Measurements from ENCODE around the gene ACD. TPM values are rescaled to one million over a fixed set of nuclear protein-coding genes. Genes with fewer than 3 reads are reported as not detected.

The ACD gene
- total and polyA plus RNA-seq, 2 of the 8 experiments (the other 6 are each of a cell fraction or from before 2014, with no cell fraction given) = 34.8 to 58.0 TPM

DNA sequence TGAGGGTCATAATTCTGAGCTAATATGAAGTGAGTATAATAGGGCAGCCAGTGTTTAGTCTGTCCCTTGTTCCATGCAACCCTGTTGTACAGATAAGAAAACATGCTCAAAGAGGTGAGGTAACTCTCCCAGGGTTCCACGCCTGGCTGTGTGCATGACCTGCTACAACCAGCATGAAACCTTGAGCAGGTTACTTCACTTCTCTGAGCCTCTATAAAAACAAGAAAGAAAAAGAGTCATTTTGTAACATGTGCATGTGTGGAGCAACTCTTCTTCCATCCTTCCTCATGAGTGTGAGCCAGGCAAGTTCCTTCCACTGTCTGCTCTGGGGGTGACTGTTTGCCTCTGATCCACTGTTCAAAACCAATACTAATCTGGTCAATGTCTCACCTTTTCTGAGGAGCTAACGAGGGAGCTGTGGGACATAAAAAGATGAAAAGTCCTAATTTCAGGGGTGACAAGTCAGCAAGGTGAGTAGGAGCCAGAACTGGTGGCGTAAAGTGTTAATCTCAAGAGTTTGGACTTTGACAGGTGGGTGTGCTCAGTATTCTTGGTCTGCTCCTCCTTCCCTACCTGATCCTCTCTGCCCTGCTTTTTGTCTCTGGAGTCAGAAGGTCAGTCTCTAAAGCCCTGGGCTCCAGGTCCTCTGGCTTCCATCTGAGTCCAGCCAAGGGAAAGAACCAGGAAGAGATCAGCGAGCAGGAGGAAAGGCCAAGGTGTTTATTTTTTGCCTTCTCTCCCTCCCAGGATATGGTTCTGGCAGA is 37.5 kb upstream of the ACD start:
- Histone ChIP-seq H2BK12ac (ENCODE audit: low read depth, low read length) (no peak overlapping the region), H2BK20ac (ENCODE audit: low read length) (no peak overlapping the region), H2BK15ac (ENCODE audit: low read length) (no peak overlapping the region), H3K4me2 (ENCODE audit: insufficient read depth in 1 of 2, low read depth in 2 of 2, low read length in 2 of 2) (no peak overlapping the region), H3K23ac (ENCODE audit: insufficient read length) (no peak overlapping the region), H3K23me2 (ENCODE audit: low read depth, low read length) (no peaks in the 10 kb centered on the region), H4K91ac (replicated peaks; ENCODE audit: insufficient read length, low read length) (no peak overlapping the region), H3K79me2 (ENCODE audit: control insufficient read depth in 1 of 2, insufficient read depth in 2 of 2, low read length in 2 of 2) (peaks cover 0 to 10% of the 10 kb centered on the region in 2 experiments; a peak in 2 of 4 replicates), H2BK5ac (ENCODE audit: low read depth, low read length) (no peak overlapping the region), H3K4ac (replicated peaks; ENCODE audit: insufficient read length, low read depth, low read length) (no peak overlapping the region), H3K14ac (ENCODE audit: insufficient read length) (no peak overlapping the region), H4K5ac (ENCODE audit: insufficient read length, low read depth, low read length) (no peak overlapping the region), H3K18ac (ENCODE audit: extremely low read depth, low read length) (no peak overlapping the region), H2AFZ (ENCODE audit: low read length) (no peak overlapping the region), H4K8ac (ENCODE audit: extremely low read depth, insufficient read depth, low read length) (no peak overlapping the region), H3K4me3 (ENCODE audit: extremely low read depth in 1 of 4, insufficient read depth in 2 of 4, low read depth in 3 of 4, low read length in 4 of 4) (no peak overlapping the region), H3K36me3 (ENCODE audit: control insufficient read depth in 2 of 4, insufficient read depth in 4 of 4, low read length in 3 of 4) (peaks cover 0 to 3% (median 0%) of the 10 kb centered on the region in 4 experiments; a peak in 1 of 8 replicates), H3K4me1 (replicated peaks in 1 of 4; ENCODE audit: control insufficient read depth in 3 of 4, insufficient read depth in 4 of 4, low read length in 3 of 4) (peaks cover 0 to 3% (median 2%) of the 10 kb centered on the region in 4 experiments; a peak in 1 of 7 replicates), H4K20me1 (replicated peaks in 1 of 2; ENCODE audit: control insufficient read depth in 1 of 2, insufficient read depth in 2 of 2, low read length in 2 of 2) (peaks cover 0 to 7% of the 10 kb centered on the region in 2 experiments), H2AK5ac (ENCODE audit: low read depth, low read length) (no peak overlapping the region), H2BK120ac (replicated peaks; ENCODE audit: low read depth, low read length) (no peak overlapping the region), H3K79me1 (ENCODE audit: low read depth, low read length) (peaks cover 7% of the 10 kb centered on the region; the same call in 1 of the 2 replicates), H3K9ac (replicated peaks in 1 of 4; ENCODE audit: extremely low read depth in 1 of 4, low read depth in 3 of 4, low read length in 3 of 4) (no peak overlapping the region), H3K9me3 (ENCODE audit: insufficient read depth in 2 of 2, low read depth in 1 of 2, low read length in 1 of 2) (peaks cover 0 to 4% of the 10 kb centered on the region in 2 experiments; a peak in 1 of 4 replicates), H3K56ac (replicated peaks; ENCODE audit: insufficient read length, low read depth, low read length) (no peak overlapping the region), H3K27ac (ENCODE audit: low read depth, low read length) (no peak overlapping the region), H3K27me3 (replicated peaks in 1 of 4; ENCODE audit: control insufficient read depth in 3 of 4, extremely low read depth in 1 of 4, insufficient read depth in 3 of 4, low read length in 3 of 4) (no peaks in the 10 kb centered on the region)
- DNase-seq (ENCODE audit: low read depth in 1 of 2, low spot score in 2 of 2) (no peak), FAIRE-seq (no peak)
- TF ChIP-seq RBBP5 (IDR thresholded peaks at IDR 0.05; ENCODE audit: borderline replicate concordance, low read depth, low read length) (no peak), JUND (IDR thresholded peaks at IDR 0.05; ENCODE audit: low read length) (no peak), FOSL1 (IDR thresholded peaks at IDR 0.05; ENCODE audit: insufficient read depth, low read depth, low read length) (no peak), SAP30 (IDR thresholded peaks at IDR 0.05; ENCODE audit: insufficient read depth, insufficient replicate concordance, low read length) (no peak), GABPA (IDR thresholded peaks at IDR 0.05; ENCODE audit: borderline replicate concordance, insufficient read depth, low read length) (no peak), POU5F1 (IDR thresholded peaks at IDR 0.05; ENCODE audit: low read depth, low read length) (no peak), CBX5 (IDR thresholded peaks at IDR 0.05; ENCODE audit: low read depth, low read length) (no peak), TEAD4 (IDR thresholded peaks at IDR 0.05; ENCODE audit: low read depth, low read length) (no peak), HDAC6 (IDR thresholded peaks at IDR 0.05; ENCODE audit: low read depth, low read length) (no peak), JUN (IDR thresholded peaks at IDR 0.05; ENCODE audit: low read depth, low read length) (no peak), SIX5 (IDR thresholded peaks at IDR 0.05; ENCODE audit: low read depth, low read length) (no peak)
- POLR2A ChIA-PET (ENCODE audit: partially characterized antibody) = interaction anchor here (2.2 kb wide), 1 partner anchor 8 kb away, joined by 8 read pairs; no protein-coding TSS in a partner anchor
- CTCF ChIA-PET (ENCODE audit: partially characterized antibody) = interaction anchor here (0.7 to 4.0 kb wide), 6 partner anchors 17 to 177 kb away, joined by 3 to 15 read pairs (median 3); no protein-coding TSS in a partner anchor
- 96% methylated on average over 4 of the region's 4 CpGs; no CpG with 5 or more reads in 1 of the 2 experiments for WGBS, 2 experiments (ENCODE audit: extremely low coverage in 1 of 2, insufficient coverage in 1 of 2, insufficient read length in 1 of 2, insufficient replicate concordance in 2 of 2, low coverage in 1 of 2, low lambda C conversion rate in 2 of 2, missing lambda C conversion rate in 1 of 2)
